Muscle layer of duodenum (tissue), 2 donors: Measurements from ENCODE around the gene FAM170B.

Source experiments
- H3K27ac ChIP-seq: one replicate; pipeline ENCODE4 v1.7.0; 2013; ENCODE audit warnings: mild to moderate bottlenecking, low read length
- H3K27me3 ChIP-seq: one replicate; pipeline ENCODE4 v1.7.0; 2013; ENCODE audit warnings: low read depth, mild to moderate bottlenecking, control low read depth, low read length
- H3K36me3 ChIP-seq, 2 donors: one replicate each; pipeline ENCODE4 v1.7.0; 2013; ENCODE audit warnings: low read length in 2 of 2, control low read depth in 1 of 2, mild to moderate bottlenecking in 1 of 2; ENCODE audit not compliant: insufficient read depth in 2 of 2, control insufficient read depth in 1 of 2
- H3K4me1 ChIP-seq, 2 donors: one replicate each; pipeline ENCODE4 v1.7.0; 2013; ENCODE audit warnings: low read length in 2 of 2, mild to moderate bottlenecking in 2 of 2, control low read depth in 1 of 2, moderate library complexity in 1 of 2; ENCODE audit not compliant: insufficient read depth in 2 of 2, control insufficient read depth in 1 of 2
- H3K4me3 ChIP-seq, 2 donors: one replicate each; pipeline ENCODE4 v1.7.0; 2013; ENCODE audit warnings: low read length in 2 of 2, low read depth in 1 of 2, mild to moderate bottlenecking in 1 of 2
- H3K9me3 ChIP-seq, 2 donors: one replicate each; pipeline ENCODE4 v1.7.0; 2013; ENCODE audit warnings: low read length in 2 of 2, control low read depth in 1 of 2, mild to moderate bottlenecking in 1 of 2; ENCODE audit not compliant: control insufficient read depth in 1 of 2
- donor health status: healthy.

Gene FAM170B

GRCh38 chr10:49167425-49168170, 33.8 kb upstream of the FAM170B start:
- no peaks in the 10 kb centered on the region for H3K9me3 ChIP-seq

GRCh38 chr10:49166484-49167400, 32.9 kb upstream of the FAM170B start:
- no peak overlapping the region for H3K4me3 ChIP-seq

More at GRCh38 chr10:49167425-49168170, 33.8 kb upstream of the FAM170B start:
- no peak overlapping the region for H3K4me3 ChIP-seq
- H3K36me3 ChIP-seq = no peaks in the 10 kb centered on the region
- no peaks in the 10 kb centered on the region for H3K27me3 ChIP-seq
- no peaks in the 10 kb centered on the region for H3K4me1 ChIP-seq
- H3K27ac ChIP-seq = no peak overlapping the region

GRCh38 chr10:49165821-49166483, 32.1 kb upstream of the FAM170B start:
- H3K27me3 ChIP-seq = no peaks in the 10 kb centered on the region
- H3K27ac ChIP-seq = no peak overlapping the region
- no peaks in the 10 kb centered on the region for H3K9me3 ChIP-seq
- H3K36me3 ChIP-seq = no peaks in the 10 kb centered on the region
- no peak overlapping the region for H3K4me3 ChIP-seq
- no peaks in the 10 kb centered on the region for H3K4me1 ChIP-seq

More at GRCh38 chr10:49166484-49167400, 32.9 kb upstream of the FAM170B start:
- Histone ChIP-seq H3K27me3 (no peaks in the 10 kb centered on the region), H3K4me1 (no peaks in the 10 kb centered on the region), H3K27ac (no peak overlapping the region), H3K9me3 (no peaks in the 10 kb centered on the region), H3K36me3 (no peaks in the 10 kb centered on the region)

- Histone ChIP-seq H3K36me3 (no peaks in the 10 kb centered on the region), H3K9me3 (no peaks in the 10 kb centered on the region), H3K27me3 (no peaks in the 10 kb centered on the region), H3K27ac (no peak overlapping the region), H3K4me3 (no peak overlapping the region), H3K4me1 (no peaks in the 10 kb centered on the region)
Observed at GRCh38 chr10:49165259-49165658, 31.4 kb upstream of the FAM170B start.

GRCh38 chr10:49164559-49165188, 30.9 kb upstream of the FAM170B start:
- no peaks in the 10 kb centered on the region for H3K4me1 ChIP-seq
- H3K4me3 ChIP-seq = no peak overlapping the region
- H3K36me3 ChIP-seq = no peaks in the 10 kb centered on the region
- no peaks in the 10 kb centered on the region for H3K9me3 ChIP-seq
- H3K27me3 ChIP-seq = no peaks in the 10 kb centered on the region
- H3K27ac ChIP-seq = no peak overlapping the region

- Histone ChIP-seq H3K4me1 (no peaks in the 10 kb centered on the region), H3K27me3 (no peaks in the 10 kb centered on the region), H3K9me3 (no peaks in the 10 kb centered on the region), H3K4me3 (no peak overlapping the region), H3K27ac (no peak overlapping the region), H3K36me3 (no peaks in the 10 kb centered on the region)
Observed at GRCh38 chr10:49163741-49164140, 29.9 kb upstream of the FAM170B start.

GRCh38 chr10:49162761-49163310, 29.0 kb upstream of the FAM170B start:
- no peak overlapping the region for H3K27ac ChIP-seq
- no peaks in the 10 kb centered on the region for H3K9me3 ChIP-seq
- H3K36me3 ChIP-seq = no peaks in the 10 kb centered on the region
- H3K4me3 ChIP-seq = no peak overlapping the region
- no peaks in the 10 kb centered on the region for H3K27me3 ChIP-seq
- no peaks in the 10 kb centered on the region for H3K4me1 ChIP-seq

GRCh38 chr10:49162063-49162462, 28.2 kb upstream of the FAM170B start:
- H3K9me3 ChIP-seq = no peaks in the 10 kb centered on the region
- H3K4me3 ChIP-seq = no peak overlapping the region
- no peaks in the 10 kb centered on the region for H3K4me1 ChIP-seq
- no peaks in the 10 kb centered on the region for H3K36me3 ChIP-seq
- H3K27ac ChIP-seq = no peak overlapping the region
- no peaks in the 10 kb centered on the region for H3K27me3 ChIP-seq

GRCh38 chr10:49161411-49161997, 27.7 kb upstream of the FAM170B start:
- H3K27me3 ChIP-seq = no peaks in the 10 kb centered on the region

GRCh38 chr10:49160814-49161213, 27.0 kb upstream of the FAM170B start:
- H3K4me3 ChIP-seq = no peak overlapping the region
- H3K36me3 ChIP-seq = no peaks in the 10 kb centered on the region
- no peaks in the 10 kb centered on the region for H3K27me3 ChIP-seq

More at GRCh38 chr10:49161411-49161997, 27.7 kb upstream of the FAM170B start:
- Histone ChIP-seq H3K4me3 (no peak overlapping the region), H3K27ac (no peak overlapping the region), H3K36me3 (no peaks in the 10 kb centered on the region), H3K4me1 (no peaks in the 10 kb centered on the region), H3K9me3 (no peaks in the 10 kb centered on the region)

More at GRCh38 chr10:49160814-49161213, 27.0 kb upstream of the FAM170B start:
- Histone ChIP-seq H3K4me1 (no peaks in the 10 kb centered on the region), H3K9me3 (no peaks in the 10 kb centered on the region), H3K27ac (no peak overlapping the region)
